HEK293 (cell line): ENCODE results near the gene ATP6V0A1.

Experiments
- CTCF ChIA-PET: fragments of 350-600 bp; formaldehyde crosslinking; extraction: SDS; loops from one replicate; lab custom pipeline; 2021; ENCODE audit warnings: antibody characterized with exemption; lab: Yijun Ruan, JAX
- POLR2A ChIA-PET: fragments of 300-600 bp; formaldehyde crosslinking; extraction: SDS; loops from one replicate; lab custom pipeline; 2020; ENCODE audit warnings: antibody characterized with exemption, inconsistent platforms; lab: Yijun Ruan, JAX
- H3K27ac ChIP-seq: fragments of 200-500 bp; sonication (Bioruptor generic); 2 replicates; pipeline ENCODE4 v1.5.1; 2014; ENCODE audit warnings: low read depth, low read length, control low read depth, inconsistent platforms; ENCODE audit errors: extremely low read depth
- H3K36me3 ChIP-seq, 2 experiments: fragments of 200-500 bp in 1 of 2; sonication (Bioruptor generic) in 1 of 2; 1 replicate in 1 of 2; 2 replicates in 1 of 2; pipeline ENCODE4 v1.5.1; 2014 to 2017; ENCODE audit warnings: inconsistent platforms in 2 of 2, low read length in 2 of 2; ENCODE audit not compliant: control insufficient read depth in 2 of 2, insufficient read depth in 1 of 2
- H3K4me1 ChIP-seq: fragments of 200-500 bp; sonication (Bioruptor generic); 2 replicates; pipeline ENCODE4 v1.5.1; 2014; ENCODE audit warnings: mild to moderate bottlenecking, low read length, inconsistent platforms; ENCODE audit not compliant: control insufficient read depth, insufficient read depth
- H3K4me3 ChIP-seq: 2 replicates; pipeline ENCODE4 v1.5.1; 2011; ENCODE audit warnings: low read depth, mild to moderate bottlenecking, control low read depth, low read length, moderate library complexity
- H3K9me3 ChIP-seq: fragments of 200-500 bp; sonication (Bioruptor generic); 2 replicates; pipeline ENCODE4 v1.5.1; 2014; ENCODE audit warnings: low read depth, low read length, inconsistent platforms; ENCODE audit not compliant: control insufficient read depth, insufficient read depth
- GFI1B ChIP-seq: fragments of 450-650 bp; formaldehyde crosslinking; IDR thresholded peaks from 2 replicates; pipeline ENCODE4 v1.5.1; 2016; ENCODE audit warnings: missing biosample characterization, missing genetic modification characterization
- KLF7 ChIP-seq: fragments of 450-650 bp; formaldehyde crosslinking; IDR thresholded peaks from 2 replicates; pipeline ENCODE4 v1.5.1; 2016; ENCODE audit warnings: missing biosample characterization, missing genetic modification characterization, borderline replicate concordance
- KLF8 ChIP-seq: fragments of 450-650 bp; formaldehyde crosslinking; IDR thresholded peaks from 2 replicates; pipeline ENCODE4 v1.5.1; 2016; ENCODE audit warnings: missing biosample characterization, missing genetic modification characterization
- SP2 ChIP-seq: fragments of 450-650 bp; formaldehyde crosslinking; IDR thresholded peaks from 2 replicates; pipeline ENCODE4 v1.5.1; 2016; ENCODE audit warnings: missing biosample characterization, missing genetic modification characterization
- SP3 ChIP-seq: fragments of 450-650 bp; formaldehyde crosslinking; IDR thresholded peaks from 2 replicates; pipeline ENCODE4 v1.5.1; 2016; ENCODE audit warnings: missing biosample characterization, missing genetic modification characterization
- ZBTB20 ChIP-seq: fragments of 450-650 bp; formaldehyde crosslinking; IDR thresholded peaks from 2 replicates; pipeline ENCODE4 v1.5.1; 2016; ENCODE audit warnings: missing biosample characterization, missing genetic modification characterization
- ZNF10 ChIP-seq: fragments of 450-650 bp; formaldehyde crosslinking; IDR thresholded peaks from 2 replicates; pipeline ENCODE4 v1.5.1; 2017; ENCODE audit warnings: missing biosample characterization, missing genetic modification characterization
- ZNF169 ChIP-seq: fragments of 450-650 bp; formaldehyde crosslinking; IDR thresholded peaks from 2 replicates; pipeline ENCODE4 v1.5.1; 2016; ENCODE audit warnings: missing biosample characterization, missing genetic modification characterization
- ZNF2 ChIP-seq: fragments of 450-650 bp; formaldehyde crosslinking; IDR thresholded peaks from 2 replicates; pipeline ENCODE4 v1.5.1; 2016; ENCODE audit warnings: missing biosample characterization, missing genetic modification characterization
- ZNF211 ChIP-seq: fragments of 450-650 bp; formaldehyde crosslinking; IDR thresholded peaks from 2 replicates; pipeline ENCODE4 v1.5.1; 2016; ENCODE audit warnings: low read depth, missing biosample characterization, missing genetic modification characterization
- ZNF324 ChIP-seq: fragments of 450-650 bp; formaldehyde crosslinking; IDR thresholded peaks from 2 replicates; pipeline ENCODE4 v1.5.1; 2016; ENCODE audit warnings: missing biosample characterization, missing genetic modification characterization
- ZNF473 ChIP-seq: fragments of 450-650 bp; formaldehyde crosslinking; IDR thresholded peaks from 2 replicates; pipeline ENCODE4 v1.5.1; 2017; ENCODE audit warnings: missing biosample characterization, missing genetic modification characterization
- ZNF558 ChIP-seq: fragments of 450-650 bp; formaldehyde crosslinking; IDR thresholded peaks from 2 replicates; pipeline ENCODE4 v1.5.1; 2016; ENCODE audit warnings: missing biosample characterization, missing genetic modification characterization
- ZNF600 ChIP-seq: fragments of 450-650 bp; formaldehyde crosslinking; IDR thresholded peaks from 2 replicates; pipeline ENCODE4 v1.5.1; 2016; ENCODE audit warnings: missing biosample characterization, missing genetic modification characterization
- ZNF623 ChIP-seq: fragments of 450-650 bp; formaldehyde crosslinking; IDR thresholded peaks from 2 replicates; pipeline ENCODE4 v1.5.1; 2016; ENCODE audit warnings: missing biosample characterization, missing genetic modification characterization
- ZNF626 ChIP-seq: fragments of 450-650 bp; sonication (Bioruptor Pico); formaldehyde crosslinking; IDR thresholded peaks from 2 replicates; pipeline ENCODE4 v1.5.1; 2018; ENCODE audit warnings: missing biosample characterization, missing genetic modification characterization, inconsistent platforms
- ZNF707 ChIP-seq: fragments of 450-650 bp; formaldehyde crosslinking; IDR thresholded peaks from 2 replicates; pipeline ENCODE4 v1.5.1; 2016; ENCODE audit warnings: missing biosample characterization, missing genetic modification characterization
- TF ChIP-seq, protein P1 (sequence below): fragments of 450-650 bp; formaldehyde crosslinking; IDR thresholded peaks from 2 replicates; pipeline ENCODE4 v1.5.1; 2016; ENCODE audit warnings: missing biosample characterization, missing genetic modification characterization
- TF ChIP-seq, protein P2 (sequence below): fragments of 450-650 bp; formaldehyde crosslinking; IDR thresholded peaks from 2 replicates; pipeline ENCODE4 v1.5.1; 2016; ENCODE audit warnings: missing biosample characterization, missing genetic modification characterization
- TF ChIP-seq, protein P3 (sequence below): fragments of 450-650 bp; formaldehyde crosslinking; conservative IDR thresholded peaks from 2 replicates; pipeline ENCODE4 v1.5.1; 2016; ENCODE audit warnings: low read depth, missing biosample characterization, missing genetic modification characterization
- TF ChIP-seq, protein P4 (sequence below): fragments of 450-650 bp; IDR thresholded peaks from 2 replicates; pipeline ENCODE4 v1.5.1; 2018; ENCODE audit warnings: missing biosample characterization, mild to moderate bottlenecking, missing genetic modification characterization
- TF ChIP-seq, protein P5 (sequence below): fragments of 450-650 bp; formaldehyde crosslinking; IDR thresholded peaks from 2 replicates; pipeline ENCODE4 v1.5.1; 2017; ENCODE audit warnings: missing biosample characterization, missing genetic modification characterization

ATP6V0A1 gene

DNA sequence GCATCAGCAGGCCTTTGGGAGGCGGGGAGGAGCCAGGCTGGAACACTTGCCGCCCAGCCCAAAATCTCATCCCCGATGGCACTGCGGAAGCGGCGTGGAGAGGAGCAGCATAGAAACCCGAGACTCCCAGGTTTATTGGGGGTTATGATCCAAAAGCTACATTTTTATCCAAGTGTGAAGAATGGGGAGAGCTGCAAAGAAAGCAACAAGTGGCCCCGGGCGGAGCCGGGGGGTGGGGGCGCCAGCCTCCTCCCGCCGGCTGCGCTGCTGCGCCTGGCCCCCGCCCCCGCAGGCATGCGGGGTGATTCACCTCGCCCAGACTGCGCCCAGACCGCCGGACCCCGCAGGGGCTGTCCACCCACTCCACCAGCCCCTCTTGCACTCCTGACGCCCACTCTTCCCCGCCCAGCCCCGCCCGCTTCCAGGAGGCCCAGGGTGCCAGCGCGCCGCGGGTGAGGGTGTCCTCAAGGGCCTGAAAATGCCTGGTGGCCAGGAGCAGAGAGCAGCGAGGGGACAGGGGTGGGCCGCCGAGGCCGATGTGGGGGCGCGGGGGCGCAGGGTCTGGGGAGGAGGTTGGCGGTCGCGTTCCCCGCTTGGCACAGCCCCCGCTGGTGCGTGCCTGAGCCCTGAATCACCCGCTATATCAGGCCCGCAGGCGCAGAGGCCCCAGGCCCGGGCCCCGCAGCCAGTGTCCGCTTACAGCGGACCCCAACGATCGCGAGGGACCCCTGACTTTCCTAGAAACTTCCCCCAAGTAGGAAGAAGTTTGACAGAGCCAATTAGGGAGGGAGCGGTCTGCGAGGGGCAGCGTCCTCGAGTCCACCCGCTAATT lies 37.0 kb upstream of the ATP6V0A1 start (continued):
- TF ChIP-seq, protein P1, sequence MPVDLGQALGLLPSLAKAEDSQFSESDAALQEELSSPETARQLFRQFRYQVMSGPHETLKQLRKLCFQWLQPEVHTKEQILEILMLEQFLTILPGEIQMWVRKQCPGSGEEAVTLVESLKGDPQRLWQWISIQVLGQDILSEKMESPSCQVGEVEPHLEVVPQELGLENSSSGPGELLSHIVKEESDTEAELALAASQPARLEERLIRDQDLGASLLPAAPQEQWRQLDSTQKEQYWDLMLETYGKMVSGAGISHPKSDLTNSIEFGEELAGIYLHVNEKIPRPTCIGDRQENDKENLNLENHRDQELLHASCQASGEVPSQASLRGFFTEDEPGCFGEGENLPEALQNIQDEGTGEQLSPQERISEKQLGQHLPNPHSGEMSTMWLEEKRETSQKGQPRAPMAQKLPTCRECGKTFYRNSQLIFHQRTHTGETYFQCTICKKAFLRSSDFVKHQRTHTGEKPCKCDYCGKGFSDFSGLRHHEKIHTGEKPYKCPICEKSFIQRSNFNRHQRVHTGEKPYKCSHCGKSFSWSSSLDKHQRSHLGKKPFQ (tag by site-specific recombination): no peak
- TF ChIP-seq ZNF10 (tag by site-specific recombination): no peak
- peak; percentile 58 for TF ChIP-seq KLF8 (tag by site-specific recombination)
- TF ChIP-seq ZBTB20 (tag by site-specific recombination): peak; percentile 73
- TF ChIP-seq, protein P2, sequence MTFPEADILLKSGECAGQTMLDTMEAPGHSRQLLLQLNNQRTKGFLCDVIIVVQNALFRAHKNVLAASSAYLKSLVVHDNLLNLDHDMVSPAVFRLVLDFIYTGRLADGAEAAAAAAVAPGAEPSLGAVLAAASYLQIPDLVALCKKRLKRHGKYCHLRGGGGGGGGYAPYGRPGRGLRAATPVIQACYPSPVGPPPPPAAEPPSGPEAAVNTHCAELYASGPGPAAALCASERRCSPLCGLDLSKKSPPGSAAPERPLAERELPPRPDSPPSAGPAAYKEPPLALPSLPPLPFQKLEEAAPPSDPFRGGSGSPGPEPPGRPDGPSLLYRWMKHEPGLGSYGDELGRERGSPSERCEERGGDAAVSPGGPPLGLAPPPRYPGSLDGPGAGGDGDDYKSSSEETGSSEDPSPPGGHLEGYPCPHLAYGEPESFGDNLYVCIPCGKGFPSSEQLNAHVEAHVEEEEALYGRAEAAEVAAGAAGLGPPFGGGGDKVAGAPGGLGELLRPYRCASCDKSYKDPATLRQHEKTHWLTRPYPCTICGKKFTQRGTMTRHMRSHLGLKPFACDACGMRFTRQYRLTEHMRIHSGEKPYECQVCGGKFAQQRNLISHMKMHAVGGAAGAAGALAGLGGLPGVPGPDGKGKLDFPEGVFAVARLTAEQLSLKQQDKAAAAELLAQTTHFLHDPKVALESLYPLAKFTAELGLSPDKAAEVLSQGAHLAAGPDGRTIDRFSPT (tag by site-specific recombination): peak; percentile 86

DNA sequence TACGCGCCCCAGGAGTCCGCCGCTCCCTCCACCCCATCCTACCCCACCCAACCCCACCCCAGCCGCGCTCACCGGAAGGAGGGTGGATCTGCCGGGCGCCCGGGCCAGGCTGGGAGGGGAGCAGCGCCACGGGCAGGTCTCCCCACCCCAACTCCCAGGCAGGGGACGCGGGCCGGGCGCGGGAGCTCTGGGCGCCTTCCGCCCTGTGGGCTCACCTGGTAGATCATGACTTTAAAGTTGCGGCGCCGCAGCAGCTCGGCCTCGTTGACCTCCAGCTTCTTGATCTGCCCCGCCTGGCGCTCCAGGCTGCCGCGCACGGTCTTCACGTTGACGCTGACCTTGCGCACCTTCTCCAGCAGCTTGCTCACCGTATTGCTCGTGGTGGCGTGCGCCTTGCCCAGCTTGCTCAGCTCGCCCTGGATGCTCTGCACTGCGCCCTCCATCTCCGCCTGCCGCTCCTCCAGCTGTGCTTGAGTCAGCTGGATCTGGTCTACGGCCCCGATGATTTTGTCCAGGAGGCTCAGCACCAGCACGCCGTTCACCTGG lies 36.2 kb upstream of the ATP6V0A1 start:
- POLR2A ChIA-PET: interaction anchor here (0.8 to 3.3 kb wide), 31 partner anchors 10 to 576 kb away, joined by 3 to 73 read pairs (median 7); partner anchors contain the start of genes ACLY, DNAJC7, PLEKHH3 and PSMC3IP
- Histone ChIP-seq H3K9me3 (no peaks in the 10 kb centered on the region), H3K27ac (peak overlapping the region; percentile 37; the same call in 1 of the 2 replicates), H3K36me3 (no peaks in the 10 kb centered on the region; a peak in 1 of 3 replicates), H3K4me1 (peaks cover 2% of the 10 kb centered on the region), H3K4me3 (peak overlapping the region; percentile 79)
- CTCF ChIA-PET: interaction anchor here (0.5 to 7.0 kb wide), 20 partner anchors 17 to 1639 kb away, joined by 3 to 33 read pairs (median 3); no protein-coding TSS in a partner anchor
- TF ChIP-seq ZNF626 (tag by site-specific recombination) (no peak), ZNF211 (tag by site-specific recombination) (no peak), ZNF169 (tag by site-specific recombination) (no peak), ZNF324 (no peak), ZNF623 (no peak), ZNF473 (tag by site-specific recombination) (no peak), ZNF600 (tag by site-specific recombination) (peak; percentile 60), SP2 (tag by site-specific recombination) (peak; percentile 48), GFI1B (tag by site-specific recombination) (no peak), ZNF10 (tag by site-specific recombination) (no peak), ZNF707 (tag by site-specific recombination) (no peak), ZNF558 (no peak), SP3 (tag by site-specific recombination) (no peak), ZNF2 (tag by site-specific recombination) (peak; percentile 73; the same call in 1 of the 2 replicates), KLF7 (no peak)
- TF ChIP-seq, protein P3, sequence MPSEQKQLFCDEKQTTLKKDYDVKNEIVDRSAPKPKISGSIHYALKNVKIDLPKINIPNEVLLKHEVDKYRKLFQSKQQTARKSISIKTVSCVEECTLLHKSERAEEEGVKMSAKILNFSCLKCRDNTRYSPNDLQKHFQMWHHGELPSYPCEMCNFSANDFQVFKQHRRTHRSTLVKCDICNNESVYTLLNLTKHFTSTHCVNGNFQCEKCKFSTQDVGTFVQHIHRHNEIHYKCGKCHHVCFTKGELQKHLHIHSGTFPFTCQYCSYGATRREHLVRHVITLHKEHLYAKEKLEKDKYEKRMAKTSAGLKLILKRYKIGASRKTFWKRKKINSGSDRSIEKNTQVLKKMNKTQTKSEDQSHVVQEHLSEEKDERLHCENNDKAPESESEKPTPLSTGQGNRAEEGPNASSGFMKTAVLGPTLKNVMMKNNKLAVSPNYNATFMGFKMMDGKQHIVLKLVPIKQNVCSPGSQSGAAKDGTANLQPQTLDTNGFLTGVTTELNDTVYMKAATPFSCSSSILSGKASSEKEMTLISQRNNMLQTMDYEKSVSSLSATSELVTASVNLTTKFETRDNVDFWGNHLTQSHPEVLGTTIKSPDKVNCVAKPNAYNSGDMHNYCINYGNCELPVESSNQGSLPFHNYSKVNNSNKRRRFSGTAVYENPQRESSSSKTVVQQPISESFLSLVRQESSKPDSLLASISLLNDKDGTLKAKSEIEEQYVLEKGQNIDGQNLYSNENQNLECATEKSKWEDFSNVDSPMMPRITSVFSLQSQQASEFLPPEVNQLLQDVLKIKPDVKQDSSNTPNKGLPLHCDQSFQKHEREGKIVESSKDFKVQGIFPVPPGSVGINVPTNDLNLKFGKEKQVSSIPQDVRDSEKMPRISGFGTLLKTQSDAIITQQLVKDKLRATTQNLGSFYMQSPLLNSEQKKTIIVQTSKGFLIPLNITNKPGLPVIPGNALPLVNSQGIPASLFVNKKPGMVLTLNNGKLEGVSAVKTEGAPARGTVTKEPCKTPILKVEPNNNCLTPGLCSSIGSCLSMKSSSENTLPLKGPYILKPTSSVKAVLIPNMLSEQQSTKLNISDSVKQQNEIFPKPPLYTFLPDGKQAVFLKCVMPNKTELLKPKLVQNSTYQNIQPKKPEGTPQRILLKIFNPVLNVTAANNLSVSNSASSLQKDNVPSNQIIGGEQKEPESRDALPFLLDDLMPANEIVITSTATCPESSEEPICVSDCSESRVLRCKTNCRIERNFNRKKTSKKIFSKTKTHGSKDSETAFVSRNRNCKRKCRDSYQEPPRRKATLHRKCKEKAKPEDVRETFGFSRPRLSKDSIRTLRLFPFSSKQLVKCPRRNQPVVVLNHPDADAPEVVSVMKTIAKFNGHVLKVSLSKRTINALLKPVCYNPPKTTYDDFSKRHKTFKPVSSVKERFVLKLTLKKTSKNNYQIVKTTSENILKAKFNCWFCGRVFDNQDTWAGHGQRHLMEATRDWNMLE (tag by site-specific recombination): no peak
- TF ChIP-seq, protein P4, sequence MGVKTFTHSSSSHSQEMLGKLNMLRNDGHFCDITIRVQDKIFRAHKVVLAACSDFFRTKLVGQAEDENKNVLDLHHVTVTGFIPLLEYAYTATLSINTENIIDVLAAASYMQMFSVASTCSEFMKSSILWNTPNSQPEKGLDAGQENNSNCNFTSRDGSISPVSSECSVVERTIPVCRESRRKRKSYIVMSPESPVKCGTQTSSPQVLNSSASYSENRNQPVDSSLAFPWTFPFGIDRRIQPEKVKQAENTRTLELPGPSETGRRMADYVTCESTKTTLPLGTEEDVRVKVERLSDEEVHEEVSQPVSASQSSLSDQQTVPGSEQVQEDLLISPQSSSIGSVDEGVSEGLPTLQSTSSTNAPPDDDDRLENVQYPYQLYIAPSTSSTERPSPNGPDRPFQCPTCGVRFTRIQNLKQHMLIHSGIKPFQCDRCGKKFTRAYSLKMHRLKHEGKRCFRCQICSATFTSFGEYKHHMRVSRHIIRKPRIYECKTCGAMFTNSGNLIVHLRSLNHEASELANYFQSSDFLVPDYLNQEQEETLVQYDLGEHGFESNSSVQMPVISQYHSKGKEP (tag by site-specific recombination): no peak
- TF ChIP-seq, protein P5, sequence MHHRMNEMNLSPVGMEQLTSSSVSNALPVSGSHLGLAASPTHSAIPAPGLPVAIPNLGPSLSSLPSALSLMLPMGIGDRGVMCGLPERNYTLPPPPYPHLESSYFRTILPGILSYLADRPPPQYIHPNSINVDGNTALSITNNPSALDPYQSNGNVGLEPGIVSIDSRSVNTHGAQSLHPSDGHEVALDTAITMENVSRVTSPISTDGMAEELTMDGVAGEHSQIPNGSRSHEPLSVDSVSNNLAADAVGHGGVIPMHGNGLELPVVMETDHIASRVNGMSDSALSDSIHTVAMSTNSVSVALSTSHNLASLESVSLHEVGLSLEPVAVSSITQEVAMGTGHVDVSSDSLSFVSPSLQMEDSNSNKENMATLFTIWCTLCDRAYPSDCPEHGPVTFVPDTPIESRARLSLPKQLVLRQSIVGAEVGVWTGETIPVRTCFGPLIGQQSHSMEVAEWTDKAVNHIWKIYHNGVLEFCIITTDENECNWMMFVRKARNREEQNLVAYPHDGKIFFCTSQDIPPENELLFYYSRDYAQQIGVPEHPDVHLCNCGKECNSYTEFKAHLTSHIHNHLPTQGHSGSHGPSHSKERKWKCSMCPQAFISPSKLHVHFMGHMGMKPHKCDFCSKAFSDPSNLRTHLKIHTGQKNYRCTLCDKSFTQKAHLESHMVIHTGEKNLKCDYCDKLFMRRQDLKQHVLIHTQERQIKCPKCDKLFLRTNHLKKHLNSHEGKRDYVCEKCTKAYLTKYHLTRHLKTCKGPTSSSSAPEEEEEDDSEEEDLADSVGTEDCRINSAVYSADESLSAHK (tag by site-specific recombination): no peak
